Cardiac fibroblast (primary cell): ENCODE results near the gene PVR.

Source experiments
- DNase-seq, 2 donors: peaks; one replicate each; pipeline versions ENCODE4 v3.0.0 to v3.0.0-alpha.2; 2010; ENCODE audit warnings: low read depth in 2 of 2
- H3K4me3 ChIP-seq, 2 donors: replicated peaks in 1 of 2; 1 replicate in 1 of 2; 2 replicates in 1 of 2; pipeline ENCODE4 v1.5.1; 2011; ENCODE audit warnings: low read depth in 2 of 2, low read length in 2 of 2, mild to moderate bottlenecking in 2 of 2, moderate library complexity in 1 of 2
- TF ChIP-seq, protein P1 (sequence below): IDR thresholded peaks from one replicate; pipeline ENCODE4 v1.5.1; 2011; ENCODE audit warnings: low read depth, mild to moderate bottlenecking, low read length, inconsistent platforms

The PVR gene

DNA sequence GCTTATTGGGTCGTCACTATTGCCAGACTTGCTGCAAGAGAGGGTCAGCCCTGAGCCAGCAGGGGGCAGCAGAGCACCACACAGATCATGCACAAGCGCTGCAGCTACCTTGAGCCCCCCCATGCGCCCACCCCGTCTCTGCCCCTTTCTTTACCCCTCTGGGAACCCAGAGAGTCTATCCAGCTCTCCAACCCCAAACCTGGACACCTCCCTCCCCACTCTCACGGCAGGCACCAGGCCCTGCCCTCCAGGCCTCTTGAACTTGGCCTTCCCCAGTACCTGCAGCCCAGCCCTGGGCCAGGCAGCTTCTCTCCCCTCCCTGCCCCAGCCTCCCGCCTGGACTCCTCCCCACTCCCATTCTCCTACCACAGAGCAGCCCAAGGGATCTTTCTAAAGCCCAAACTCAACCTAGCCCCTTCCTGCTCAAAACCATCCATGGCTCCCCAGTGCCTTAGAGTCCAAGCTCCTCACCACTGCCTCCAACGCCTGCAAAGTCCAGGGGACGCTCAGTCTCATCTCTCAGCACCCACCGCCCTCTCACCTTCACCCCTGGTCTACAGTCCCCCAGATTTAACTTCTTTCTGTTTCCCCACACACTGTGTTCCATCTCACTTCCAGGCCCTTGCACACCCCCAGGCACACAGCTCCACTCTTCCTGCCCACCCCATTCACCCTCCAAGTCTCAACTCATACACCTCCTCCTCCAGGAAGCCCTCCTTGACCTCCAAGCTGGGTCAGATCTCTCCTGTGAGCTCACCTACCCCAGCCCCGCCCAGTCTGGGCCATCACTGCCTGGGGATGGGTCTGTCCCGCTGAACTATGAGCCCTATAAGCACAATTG is 45.8 kb downstream of the PVR start:
- H3K4me3 ChIP-seq = no peak overlapping the region
- DNase-seq = peak; percentile 76 to 85
- TF ChIP-seq, protein P1, sequence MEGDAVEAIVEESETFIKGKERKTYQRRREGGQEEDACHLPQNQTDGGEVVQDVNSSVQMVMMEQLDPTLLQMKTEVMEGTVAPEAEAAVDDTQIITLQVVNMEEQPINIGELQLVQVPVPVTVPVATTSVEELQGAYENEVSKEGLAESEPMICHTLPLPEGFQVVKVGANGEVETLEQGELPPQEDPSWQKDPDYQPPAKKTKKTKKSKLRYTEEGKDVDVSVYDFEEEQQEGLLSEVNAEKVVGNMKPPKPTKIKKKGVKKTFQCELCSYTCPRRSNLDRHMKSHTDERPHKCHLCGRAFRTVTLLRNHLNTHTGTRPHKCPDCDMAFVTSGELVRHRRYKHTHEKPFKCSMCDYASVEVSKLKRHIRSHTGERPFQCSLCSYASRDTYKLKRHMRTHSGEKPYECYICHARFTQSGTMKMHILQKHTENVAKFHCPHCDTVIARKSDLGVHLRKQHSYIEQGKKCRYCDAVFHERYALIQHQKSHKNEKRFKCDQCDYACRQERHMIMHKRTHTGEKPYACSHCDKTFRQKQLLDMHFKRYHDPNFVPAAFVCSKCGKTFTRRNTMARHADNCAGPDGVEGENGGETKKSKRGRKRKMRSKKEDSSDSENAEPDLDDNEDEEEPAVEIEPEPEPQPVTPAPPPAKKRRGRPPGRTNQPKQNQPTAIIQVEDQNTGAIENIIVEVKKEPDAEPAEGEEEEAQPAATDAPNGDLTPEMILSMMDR = peak; percentile 96

DNA sequence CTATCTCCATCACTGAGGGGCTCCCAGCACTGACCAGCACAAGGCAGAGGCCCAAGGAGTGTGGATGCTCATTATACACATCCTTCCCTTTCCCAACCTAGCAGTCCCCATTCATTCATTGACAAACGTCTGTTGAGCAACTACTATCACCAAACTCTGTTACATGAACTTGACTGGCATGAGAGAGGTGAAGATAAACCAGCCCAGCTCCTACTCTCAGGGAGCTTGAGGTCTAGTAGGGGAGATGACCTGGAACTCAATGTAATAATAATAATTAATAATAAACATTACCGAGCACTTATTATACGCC is 46.4 kb downstream of the PVR start:
- no peak overlapping the region for H3K4me3 ChIP-seq
- DNase-seq = no peak
- TF ChIP-seq, protein P1 = no peak

DNA sequence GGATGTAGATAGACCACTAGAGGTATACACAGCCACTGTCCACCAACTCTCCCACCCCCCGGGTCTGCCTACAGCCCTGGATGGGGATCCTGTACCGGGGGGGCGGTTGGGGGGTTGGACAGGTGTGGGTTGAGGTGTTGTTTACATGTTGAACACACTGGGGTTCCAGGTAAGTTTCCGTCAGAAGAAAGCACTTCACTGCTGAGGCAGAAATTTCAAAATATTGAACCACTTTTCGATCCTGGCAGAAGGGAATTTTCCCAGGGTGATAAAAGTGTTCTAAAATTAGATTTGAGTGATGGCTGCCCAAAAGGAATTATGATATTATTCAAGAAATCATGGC is 48.6 kb downstream of the PVR start:
- TF ChIP-seq, protein P1 = no peak
- no peak overlapping the region for H3K4me3 ChIP-seq
- DNase-seq = no peak

DNA sequence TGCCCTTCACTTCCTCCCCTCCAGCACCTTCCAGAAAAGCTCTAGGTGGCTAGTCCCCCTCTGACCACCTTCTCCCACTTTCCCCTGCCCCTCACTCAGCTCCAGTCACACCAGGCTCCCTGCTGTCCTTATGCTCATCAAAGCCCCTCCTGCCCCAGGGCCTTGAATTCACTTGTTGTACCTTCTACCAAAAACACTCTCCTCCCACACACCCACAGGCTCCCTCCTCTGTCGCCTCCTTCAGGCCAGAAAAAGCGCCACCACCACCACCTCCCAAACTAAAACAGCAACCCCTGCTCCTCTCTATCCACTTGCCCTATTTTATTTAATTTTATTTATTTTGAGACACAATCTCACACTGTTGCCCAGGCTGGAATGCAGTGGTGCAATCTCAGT is 50.5 kb downstream of the PVR start:
- H3K4me3 ChIP-seq = no peak overlapping the region
- peak in 1 of 2 donors; percentile 19 for DNase-seq
- TF ChIP-seq, protein P1 = peak; percentile 43

DNA sequence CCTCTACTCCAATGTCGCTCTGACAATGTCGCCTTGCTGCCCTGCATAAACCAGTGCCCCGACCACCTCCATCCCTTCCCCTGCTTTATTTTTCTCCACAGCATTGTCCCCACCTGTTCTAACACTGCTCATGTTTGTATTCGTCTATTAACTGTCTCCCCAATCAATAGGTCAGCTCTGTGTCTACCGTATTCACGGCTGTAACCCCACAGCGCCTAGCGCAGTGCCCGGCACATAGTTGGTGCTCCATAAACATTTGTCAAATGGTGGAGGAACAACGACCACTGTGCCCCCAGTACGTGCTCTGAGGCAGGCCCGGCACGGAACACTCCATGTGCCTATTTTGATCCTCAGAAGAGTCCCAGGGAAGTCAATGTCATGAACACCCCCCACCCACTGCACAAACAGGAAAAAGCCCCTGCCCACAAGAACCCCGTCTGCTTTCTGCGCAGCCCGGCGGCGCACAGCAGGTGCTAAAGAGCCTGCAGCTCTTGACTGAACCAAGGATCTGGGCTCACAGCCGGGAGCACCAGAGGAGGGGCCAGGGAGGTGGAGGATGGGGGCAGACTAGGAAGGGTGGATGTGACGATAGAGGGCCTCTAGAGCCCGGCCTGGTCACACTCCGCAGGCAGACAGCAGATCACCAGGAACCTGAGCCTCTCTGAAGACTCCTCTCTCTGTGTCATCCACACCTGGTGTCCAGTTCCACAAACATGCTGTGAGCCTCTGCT is 53.4 kb downstream of the PVR start:
- TF ChIP-seq, protein P1 = no peak
- no peak for DNase-seq
- no peak overlapping the region for H3K4me3 ChIP-seq

DNA sequence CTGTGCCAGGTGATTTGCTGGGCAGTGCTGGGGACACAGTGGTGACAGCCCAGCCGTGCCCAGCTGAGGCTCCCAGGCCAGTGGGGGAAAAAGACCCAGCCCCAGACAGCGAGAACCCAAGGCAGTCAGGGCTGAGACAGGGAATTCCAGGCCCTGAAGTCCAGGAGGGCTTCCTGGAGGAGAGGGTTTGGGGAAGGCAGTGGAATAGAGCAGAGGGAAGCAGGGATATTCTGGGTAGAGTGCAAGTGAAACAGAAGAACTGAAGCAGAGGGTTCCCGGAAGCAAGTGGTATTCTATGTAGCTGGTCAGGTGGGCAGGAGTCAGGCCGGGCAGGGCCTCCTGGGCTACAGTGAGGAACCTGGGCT is 53.9 kb downstream of the PVR start:
- H3K4me3 ChIP-seq = no peak overlapping the region
- DNase-seq = no peak
- TF ChIP-seq, protein P1 = no peak
